HCT116 (cell line): ENCODE results near the gene ITPK1. TPM values are rescaled to one million over a fixed set of nuclear protein-coding genes. Genes with fewer than 3 reads are reported as not detected.

Experiments used
- ATAC-seq: fragments of 200-7000 bp; cut with Tn5 transposase; 2 replicates; pipeline ENCODE4 v1.9.1; 2020; ENCODE audit warnings: mild to moderate bottlenecking, moderate library complexity
- BruUV-seq: library from RNA; stranded (reverse); fragments of 400-500 nt; replicated peaks from 2 replicates; lab custom pipeline; 2021; lab: Mats Ljungman, UMichigan
- CTCF ChIA-PET: fragments of 300-600 bp; sonication (Branson Sonifier 250); formaldehyde crosslinking; loops from one replicate; lab custom pipeline; 2021; ENCODE audit warnings: antibody characterized with exemption; lab: Charles Lee
- POLR2A ChIA-PET: fragments of 300-600, 350-600 bp; sonication (Branson Sonifier 250); formaldehyde crosslinking; loops from one replicate; lab custom pipeline; 2021; ENCODE audit warnings: antibody characterized with exemption; lab: Charles Lee
- RAD21 ChIA-PET, 2 experiments: fragments of 300-600 bp; sonication (Branson Sonifier 250); formaldehyde crosslinking; loops; one replicate each; lab custom pipeline; 2023; ENCODE audit warnings: low total read pairs in 2 of 2; ENCODE audit not compliant: uncharacterized antibody in 2 of 2, unreplicated experiment in 2 of 2, low non-redundant PET in 1 of 2; lab: Charles Lee
- DNase-seq: peaks from one replicate; pipeline ENCODE4 v3.0.0-alpha.2; 2010; ENCODE audit warnings: low read depth, low spot score
- H2AFZ ChIP-seq: fragments of 200-600 bp; shearing (Covaris generic), sonication (generic); 2 replicates; pipeline ENCODE4 v1.6.1; 2017; ENCODE audit warnings: low read depth, mixed run types, mixed read lengths, antibody characterized with exemption, low read length; ENCODE audit not compliant: poor library complexity, severe bottlenecking
- H3K27ac ChIP-seq: 2 replicates; pipeline ENCODE4 v1.5.1; 2012; ENCODE audit warnings: low read depth, low read length
- H3K27me3 ChIP-seq: fragments of 200-600 bp; sonication (generic); 2 replicates; pipeline ENCODE4 v1.6.1; 2016; ENCODE audit warnings: mixed run types, low read length, mixed read lengths; ENCODE audit not compliant: insufficient read depth
- H3K36me3 ChIP-seq, 2 experiments: fragments of 200-500 bp in 1 of 2; fragments of 200-600 bp in 1 of 2; sonication (Bioruptor generic) in 1 of 2; sonication (generic) in 1 of 2; 2 replicates each; pipeline versions ENCODE4 v1.5.1 to v1.6.1; 2014 to 2016; ENCODE audit warnings: low read length in 2 of 2, inconsistent platforms in 1 of 2, mixed read lengths in 1 of 2, mixed run types in 1 of 2; ENCODE audit not compliant: insufficient read depth in 2 of 2, control insufficient read depth in 1 of 2
- H3K4me1 ChIP-seq, 2 experiments: fragments of 200-600 bp in 1 of 2; sonication (generic) in 1 of 2; 2 replicates each; pipeline versions ENCODE4 v1.5.1 to v1.6.1; 2012 to 2017; ENCODE audit warnings: low read length in 2 of 2, inconsistent platforms in 1 of 2, mild to moderate bottlenecking in 1 of 2, mixed read lengths in 1 of 2, mixed run types in 1 of 2, moderate library complexity in 1 of 2; ENCODE audit not compliant: insufficient read depth in 2 of 2, control insufficient read depth in 1 of 2
- H3K4me2 ChIP-seq: fragments of 200-600 bp; sonication (generic); 2 replicates; pipeline ENCODE4 v1.6.1; 2017; ENCODE audit warnings: mixed run types, low read length, mixed read lengths
- H3K4me3 ChIP-seq, 2 experiments: fragments of 200-600 bp in 1 of 2; sonication (generic) in 1 of 2; replicated peaks in 1 of 2; 2 replicates each; pipeline ENCODE4 v1.5.1; 2011 to 2016; ENCODE audit warnings: low read length in 2 of 2, control low read depth in 1 of 2, low read depth in 1 of 2, mild to moderate bottlenecking in 1 of 2, mixed read lengths in 1 of 2, mixed run types in 1 of 2
- H3K79me2 ChIP-seq: fragments of 200-600 bp; sonication (generic); 2 replicates; pipeline ENCODE4 v1.6.1; 2017; ENCODE audit warnings: mild to moderate bottlenecking, mixed run types, low read length, moderate library complexity, mixed read lengths; ENCODE audit not compliant: insufficient read depth
- H3K9ac ChIP-seq: fragments of 200-600 bp; sonication (generic); 2 replicates; pipeline ENCODE4 v1.6.1; 2016; ENCODE audit warnings: low read length, mixed read lengths
- H3K9me2 ChIP-seq: fragments of 200-600 bp; sonication (generic), shearing (Covaris generic); 2 replicates; pipeline ENCODE4 v1.6.1; 2017; ENCODE audit warnings: mixed run types, mild to moderate bottlenecking, moderate library complexity; ENCODE audit not compliant: insufficient read depth
- H3K9me3 ChIP-seq, 2 experiments: fragments of 200-500 bp in 1 of 2; fragments of 200-600 bp in 1 of 2; sonication (Bioruptor generic) in 1 of 2; sonication (generic) in 1 of 2; 2 replicates each; pipeline ENCODE4 v1.6.1; 2014 to 2017; ENCODE audit warnings: low read length in 2 of 2, mixed read lengths in 2 of 2, inconsistent platforms in 1 of 2, low read depth in 1 of 2, mild to moderate bottlenecking in 1 of 2, mixed run types in 1 of 2, moderate library complexity in 1 of 2; ENCODE audit not compliant: control insufficient read depth in 1 of 2, insufficient read depth in 1 of 2
- H4K20me1 ChIP-seq: fragments of 200-600 bp; sonication (generic), shearing (Covaris generic); 2 replicates; pipeline ENCODE4 v1.6.1; 2017; ENCODE audit warnings: mixed run types, mild to moderate bottlenecking, moderate library complexity; ENCODE audit not compliant: insufficient read depth
- CBX3 ChIP-seq: IDR thresholded peaks from 2 replicates; pipeline ENCODE4 v1.6.1; 2012; ENCODE audit warnings: low read depth
- CEBPB ChIP-seq: IDR thresholded peaks from 2 replicates; pipeline ENCODE4 v1.6.1; 2012; ENCODE audit warnings: low read depth
- EGR1 ChIP-seq: IDR thresholded peaks from 2 replicates; pipeline ENCODE4 v1.6.1; 2012; ENCODE audit warnings: low read depth
- ELF1 ChIP-seq: IDR thresholded peaks from 2 replicates; pipeline ENCODE4 v1.6.1; 2012; ENCODE audit warnings: low read depth, borderline replicate concordance
- EZH2 ChIP-seq: fragments of 200-600 bp; sonication (generic); IDR thresholded peaks from 2 replicates; pipeline ENCODE4 v1.6.1; 2017; ENCODE audit warnings: antibody characterized with exemption, mixed run types
- JUND ChIP-seq: IDR thresholded peaks from 2 replicates; pipeline ENCODE4 v1.6.1; 2012
- POLR2AphosphoS5 ChIP-seq: IDR thresholded peaks from 2 replicates; pipeline ENCODE4 v1.6.1; 2011; ENCODE audit warnings: mild to moderate bottlenecking, low read depth, low read length, moderate library complexity
- SRF ChIP-seq: IDR thresholded peaks from 2 replicates; pipeline ENCODE4 v1.6.1; 2012; ENCODE audit warnings: low read depth
- ZNF274 ChIP-seq: fragments of 200-500 bp; sonication (Bioruptor generic); IDR thresholded peaks from 2 replicates; pipeline ENCODE4 v1.6.1; 2014; ENCODE audit warnings: mild to moderate bottlenecking, low read depth, low read length, inconsistent platforms
- intact Hi-C: fragments of 100-400 bp; cut with micrococcal nuclease; formaldehyde crosslinking; loops from 2 replicates; pipeline ENCODE4 v1.10.0; 2022
- total RNA-seq: library from RNA; stranded (reverse); gene quantifications from one replicate; pipeline ENCODE4 v1.2.1, GENCODE V29; 2021; ENCODE audit not compliant: unreplicated experiment
- TF ChIP-seq, protein P1 (sequence below): IDR thresholded peaks from 2 replicates; pipeline ENCODE4 v1.6.1; 2012
- TF ChIP-seq, protein P2 (sequence below): IDR thresholded peaks from 2 replicates; pipeline ENCODE4 v1.6.1; 2012
- TF ChIP-seq, protein P3 (sequence below), 3 experiments: fragments of 200-600 bp in 1 of 3; sonication (generic) in 1 of 3; IDR thresholded peaks in 2 of 3; conservative IDR thresholded peaks in 1 of 3; 2 replicates each; pipeline ENCODE4 v1.5.1; 2012 to 2017; ENCODE audit warnings: low read depth in 2 of 3, low read length in 2 of 3, antibody characterized with exemption in 1 of 3, borderline replicate concordance in 1 of 3, control low read depth in 1 of 3, mild to moderate bottlenecking in 1 of 3, mixed read lengths in 1 of 3, mixed run types in 1 of 3, moderate library complexity in 1 of 3; ENCODE audit not compliant: insufficient read depth in 1 of 3

Gene ITPK1
- total RNA-seq, 1 experiment from 2014 or later, result 70.2 TPM

DNA sequence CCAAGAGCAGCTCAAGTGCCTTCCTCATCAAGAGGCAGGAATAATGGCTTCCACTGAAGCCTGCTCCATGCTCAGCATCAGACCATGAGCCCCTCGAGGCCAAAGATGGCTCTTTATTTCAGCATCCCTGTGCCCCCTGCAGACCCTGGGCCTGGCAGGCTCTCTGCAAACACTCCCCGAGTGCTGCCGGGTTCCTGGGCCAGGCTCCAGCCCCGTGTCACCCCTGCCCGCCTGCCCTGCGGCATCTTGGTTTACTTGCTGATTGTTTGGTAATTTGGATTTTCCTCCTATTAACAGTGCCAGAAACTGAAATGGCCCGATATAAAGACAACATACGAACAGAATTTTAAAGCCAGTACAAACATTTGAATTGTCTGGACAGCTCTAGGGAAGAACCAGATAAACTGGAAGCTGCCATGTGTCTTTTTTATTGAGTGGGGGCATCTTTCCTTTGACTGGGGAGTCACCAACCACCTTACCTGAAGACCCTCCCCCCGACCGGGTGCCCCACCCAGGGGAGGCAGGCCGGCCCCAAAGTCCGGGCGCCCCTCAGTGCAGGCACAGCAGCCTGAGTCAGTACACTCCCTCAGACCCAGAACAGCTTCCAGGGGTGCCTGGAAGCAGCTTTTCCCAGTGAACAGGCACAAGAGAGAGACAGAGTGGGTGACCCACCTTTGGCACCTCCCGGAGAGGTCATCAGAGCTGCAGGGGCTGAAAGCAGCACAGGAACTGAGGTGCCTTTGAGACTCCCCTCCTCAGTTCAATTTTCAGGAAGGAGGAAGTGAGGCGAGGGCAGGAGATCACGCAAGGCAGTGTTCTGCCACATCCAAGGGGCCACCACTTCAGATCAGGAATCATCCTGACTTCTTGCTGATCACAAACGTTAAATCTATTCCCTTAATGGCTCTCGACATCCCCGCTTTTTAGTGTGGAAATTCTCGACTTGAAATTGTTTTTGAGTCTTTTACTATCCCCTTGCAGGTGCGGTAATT, 30.6 kb downstream of the ITPK1 start:
- H3K27me3 ChIP-seq, result no peaks in the 10 kb centered on the region
- ChIA-PET RAD21 (no interaction called here), POLR2A (no interaction called here), CTCF (no interaction called here)
- no peak overlapping the region for H3K9ac ChIP-seq
- H3K9me2 ChIP-seq, result no peaks in the 10 kb centered on the region
- H3K79me2 ChIP-seq, result peaks cover 30% of the 10 kb centered on the region; the same call in 1 of the 2 replicates
- no peak for ATAC-seq
- H2AFZ ChIP-seq, result no peak overlapping the region
- no peaks in the 10 kb centered on the region for H3K9me3 ChIP-seq
- BruUV-seq, result no TSS peak
- TF ChIP-seq SRF (no peak), EZH2 (no peak), ELF1 (no peak), CBX3 (no peak)
- TF ChIP-seq, protein P1, sequence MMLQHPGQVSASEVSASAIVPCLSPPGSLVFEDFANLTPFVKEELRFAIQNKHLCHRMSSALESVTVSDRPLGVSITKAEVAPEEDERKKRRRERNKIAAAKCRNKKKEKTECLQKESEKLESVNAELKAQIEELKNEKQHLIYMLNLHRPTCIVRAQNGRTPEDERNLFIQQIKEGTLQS, result no peak
- TF ChIP-seq, protein P2, sequence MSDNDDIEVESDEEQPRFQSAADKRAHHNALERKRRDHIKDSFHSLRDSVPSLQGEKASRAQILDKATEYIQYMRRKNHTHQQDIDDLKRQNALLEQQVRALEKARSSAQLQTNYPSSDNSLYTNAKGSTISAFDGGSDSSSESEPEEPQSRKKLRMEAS, result no peak
- no peak overlapping the region for H3K4me3 ChIP-seq
- H3K27ac ChIP-seq, result no peak overlapping the region
- peaks cover 7 to 18% of the 10 kb centered on the region in 2 experiments; a peak in 3 of 4 replicates for H3K4me1 ChIP-seq
- H3K36me3 ChIP-seq, result no peaks in the 10 kb centered on the region
- intact Hi-C loops, result no loop called here
- no peaks in the 10 kb centered on the region for H4K20me1 ChIP-seq
- no peak for DNase-seq
- H3K4me2 ChIP-seq, result no peak overlapping the region

GRCh38 chr14:93084402-93084801, 31.3 kb downstream of the ITPK1 start:
- no peak overlapping the region for H3K4me2 ChIP-seq
- DNase-seq (no peak), ATAC-seq (no peak)
- H3K9me3 ChIP-seq, result no peaks in the 10 kb centered on the region
- H3K27me3 ChIP-seq, result no peaks in the 10 kb centered on the region
- no peak overlapping the region for H3K9ac ChIP-seq
- no peaks in the 10 kb centered on the region for H4K20me1 ChIP-seq
- H3K4me3 ChIP-seq, result no peak overlapping the region
- peaks cover 7 to 18% of the 10 kb centered on the region in 2 experiments; a peak in 3 of 4 replicates for H3K4me1 ChIP-seq
- H3K9me2 ChIP-seq, result no peaks in the 10 kb centered on the region
- no TSS peak for BruUV-seq
- RAD21 ChIA-PET, result no interaction called here
- no peak overlapping the region for H3K27ac ChIP-seq
- H3K36me3 ChIP-seq, result no peaks in the 10 kb centered on the region
- intact Hi-C loops, result no loop called here
- POLR2A ChIA-PET, result no interaction called here
- peaks cover 35% of the 10 kb centered on the region; the same call in 1 of the 2 replicates for H3K79me2 ChIP-seq
- CTCF ChIA-PET, result no interaction called here
- no peak overlapping the region for H2AFZ ChIP-seq
- TF ChIP-seq, protein P1, result no peak
- no peak for TF ChIP-seq JUND
- no peak for TF ChIP-seq ELF1
- no peak for TF ChIP-seq CEBPB
- no peak for TF ChIP-seq EGR1
- TF ChIP-seq POLR2AphosphoS5, result no peak
- no peak for TF ChIP-seq EZH2
- TF ChIP-seq, protein P3, sequence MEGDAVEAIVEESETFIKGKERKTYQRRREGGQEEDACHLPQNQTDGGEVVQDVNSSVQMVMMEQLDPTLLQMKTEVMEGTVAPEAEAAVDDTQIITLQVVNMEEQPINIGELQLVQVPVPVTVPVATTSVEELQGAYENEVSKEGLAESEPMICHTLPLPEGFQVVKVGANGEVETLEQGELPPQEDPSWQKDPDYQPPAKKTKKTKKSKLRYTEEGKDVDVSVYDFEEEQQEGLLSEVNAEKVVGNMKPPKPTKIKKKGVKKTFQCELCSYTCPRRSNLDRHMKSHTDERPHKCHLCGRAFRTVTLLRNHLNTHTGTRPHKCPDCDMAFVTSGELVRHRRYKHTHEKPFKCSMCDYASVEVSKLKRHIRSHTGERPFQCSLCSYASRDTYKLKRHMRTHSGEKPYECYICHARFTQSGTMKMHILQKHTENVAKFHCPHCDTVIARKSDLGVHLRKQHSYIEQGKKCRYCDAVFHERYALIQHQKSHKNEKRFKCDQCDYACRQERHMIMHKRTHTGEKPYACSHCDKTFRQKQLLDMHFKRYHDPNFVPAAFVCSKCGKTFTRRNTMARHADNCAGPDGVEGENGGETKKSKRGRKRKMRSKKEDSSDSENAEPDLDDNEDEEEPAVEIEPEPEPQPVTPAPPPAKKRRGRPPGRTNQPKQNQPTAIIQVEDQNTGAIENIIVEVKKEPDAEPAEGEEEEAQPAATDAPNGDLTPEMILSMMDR (IDR thresholded peaks at IDR 0.05 in 2 of 3, conservative IDR thresholded peaks at IDR 0.05 in 1 of 3; ENCODE audit: borderline replicate concordance in 1 of 3, insufficient read depth in 1 of 3, low read depth in 2 of 3, low read length in 2 of 3), result no peak
- TF ChIP-seq ZNF274, result no peak
- TF ChIP-seq SRF, result no peak
